ENCODE measurements around the gene TCF3.

Gene TCF3

GRCh38 chr19:1629256-1629808 lies 23.1 kb downstream of the TCF3 start:
- DNase-seq: no peak

DNA sequence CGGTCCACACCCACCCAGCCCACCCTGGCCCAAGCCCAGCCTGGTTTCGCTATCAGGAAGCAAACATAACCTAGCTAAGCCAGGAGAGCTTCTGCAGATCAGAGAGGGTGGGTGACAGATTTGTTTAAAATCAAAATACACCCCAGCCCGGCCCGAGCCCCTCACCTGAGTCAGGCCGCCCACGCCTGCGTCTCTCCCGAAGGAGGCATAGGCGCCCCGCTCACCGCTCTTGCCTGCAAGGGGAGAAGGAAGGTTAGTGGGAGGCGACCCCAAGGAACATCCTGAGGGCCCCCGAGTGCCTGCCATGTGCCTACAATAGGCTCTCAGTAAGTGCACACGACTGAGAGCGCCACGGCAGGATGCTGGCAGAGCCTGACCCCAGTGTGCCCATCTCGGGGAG lies 25.2 kb downstream of the TCF3 start:
- no peak for DNase-seq

GRCh38 chr19:1626417-1627010 lies 25.9 kb downstream of the TCF3 start:
- no peak for DNase-seq

DNA sequence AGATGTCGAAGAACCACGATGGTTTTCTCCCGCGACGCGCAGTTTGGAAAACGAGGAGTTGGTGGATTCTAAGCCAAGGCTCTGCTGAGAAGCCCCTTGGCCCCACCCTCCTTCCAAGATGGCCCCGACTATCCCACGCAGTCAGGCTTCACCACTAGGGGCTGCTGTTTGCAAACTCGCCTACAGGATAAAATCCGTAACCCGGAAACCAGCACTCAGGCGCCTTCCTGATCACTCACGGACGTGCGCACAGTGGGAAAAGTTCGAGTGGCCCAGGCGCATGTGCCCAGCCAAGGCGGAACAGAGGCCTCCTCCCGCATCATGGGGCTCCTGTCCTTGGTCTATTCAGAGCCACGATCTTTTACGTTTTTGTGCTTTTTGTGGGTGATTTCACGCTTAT lies 28.0 kb downstream of the TCF3 start:
- no peak for DNase-seq

GRCh38 chr19:1622541-1622940 lies 29.9 kb downstream of the TCF3 start:
- DNase-seq: no peak

GRCh38 chr19:1622007-1622406 lies 30.4 kb downstream of the TCF3 start:
- no peak for DNase-seq

GRCh38 chr19:1621574-1621973 lies 30.8 kb downstream of the TCF3 start:
- DNase-seq: no peak

DNA sequence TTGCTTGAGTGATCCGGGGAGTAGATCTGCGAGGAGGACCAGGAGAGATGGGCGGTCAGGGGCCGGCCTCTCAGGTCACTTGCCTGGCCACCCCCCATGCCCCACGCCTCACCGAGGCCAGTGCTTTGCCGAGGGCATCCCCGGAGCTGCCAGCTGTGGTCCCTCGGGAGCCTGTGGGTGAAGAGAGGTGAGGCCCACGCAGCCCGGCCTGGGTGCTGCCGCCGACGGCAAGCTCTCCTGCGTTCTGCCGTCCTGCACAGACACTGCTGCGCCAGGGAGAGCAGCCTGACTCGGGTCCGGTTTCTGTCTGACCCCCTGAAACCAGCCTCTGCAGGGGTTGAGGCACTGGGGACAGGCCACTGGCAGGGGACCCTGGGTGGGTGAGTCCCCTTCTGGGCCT lies 31.4 kb downstream of the TCF3 start:
- no peak for DNase-seq

DNA sequence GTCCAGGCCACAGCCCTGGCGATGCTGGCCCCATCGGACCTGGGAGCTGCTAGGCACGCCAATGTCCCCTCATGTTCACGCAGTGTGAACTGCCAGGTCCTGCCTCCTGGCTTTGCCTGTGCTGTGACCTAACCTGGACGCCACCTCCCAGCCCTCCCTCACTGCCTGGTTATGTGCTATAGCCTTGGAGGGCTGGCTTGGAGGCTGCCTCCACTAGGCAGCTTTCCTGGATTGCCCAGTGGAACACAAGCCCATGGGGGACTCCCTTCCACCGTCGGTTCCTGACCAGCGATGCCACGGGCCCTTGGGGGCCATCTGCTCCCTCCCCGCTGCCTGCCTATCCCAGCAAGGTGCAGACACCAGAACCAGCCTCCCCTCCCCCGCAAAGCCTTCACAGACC lies 31.9 kb downstream of the TCF3 start:
- DNase-seq: no peak

- DNase-seq: no peak
Measured at GRCh38 chr19:1619703-1620102, 32.7 kb downstream of the TCF3 start.

DNA sequence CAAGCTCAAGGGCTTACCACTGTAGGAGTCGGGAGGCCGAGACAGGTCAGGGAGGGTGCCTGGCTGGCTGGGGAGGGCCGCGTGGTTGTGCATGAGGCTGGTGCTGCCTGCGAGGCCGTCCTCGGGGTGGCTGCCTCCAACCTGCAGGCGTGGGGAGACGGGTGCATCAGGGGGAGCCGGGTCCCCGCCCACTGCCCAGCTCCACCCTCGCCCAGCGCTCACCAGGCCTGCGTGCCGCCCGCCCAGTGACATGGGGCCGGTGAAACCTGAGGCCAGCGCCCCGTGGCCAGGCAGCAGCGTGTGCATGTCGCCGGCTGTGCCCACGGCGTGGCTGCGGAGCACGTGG lies 33.3 kb downstream of the TCF3 start:
- DNase-seq: no peak

GRCh38 chr19:1618157-1619093 lies 34.0 kb downstream of the TCF3 start:
- no peak for DNase-seq

GRCh38 chr19:1616875-1617274 lies 35.5 kb downstream of the TCF3 start:
- DNase-seq: no peak

GRCh38 chr19:1616396-1616795 lies 36.0 kb downstream of the TCF3 start:
- DNase-seq: no peak

- no peak for DNase-seq
Measured at GRCh38 chr19:1615156-1615765, 37.2 kb downstream of the TCF3 start.

DNA sequence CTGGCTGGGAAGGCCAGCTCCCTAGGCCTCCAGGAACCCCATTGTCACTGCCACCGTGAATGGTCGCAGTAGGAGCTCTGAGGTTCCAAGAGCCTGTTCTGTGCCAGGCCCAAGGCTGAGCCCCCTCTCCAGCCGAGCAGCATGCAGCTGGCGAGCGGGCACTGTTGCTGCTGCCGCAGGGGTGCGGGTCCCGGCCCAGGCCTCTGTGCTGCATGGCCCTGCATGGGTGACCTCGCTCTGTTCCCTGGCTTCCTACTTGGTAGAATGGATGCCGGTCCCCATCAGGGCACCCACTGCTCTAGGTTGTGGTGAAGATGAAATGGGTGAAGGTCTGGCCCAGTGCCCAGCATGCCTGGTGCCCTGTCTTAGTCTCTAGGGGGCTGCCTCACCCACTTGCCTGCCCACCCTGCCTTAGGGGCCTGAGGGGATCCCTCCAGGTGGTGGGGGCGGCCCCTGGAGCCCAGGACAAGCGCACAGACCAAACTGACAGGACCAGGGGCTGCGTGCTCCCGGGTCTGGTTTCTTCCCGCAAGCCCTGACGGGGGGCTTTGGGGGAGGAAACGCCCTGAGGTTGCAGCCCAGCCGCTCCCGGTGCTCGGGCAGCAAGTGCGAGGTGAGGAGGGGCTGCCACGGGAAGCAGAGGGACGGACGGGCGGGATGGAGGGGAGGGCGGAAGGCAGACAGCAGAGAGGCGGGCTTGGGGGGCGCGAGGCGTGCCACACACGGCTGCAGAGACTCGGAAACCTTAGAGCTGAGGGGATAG lies 38.4 kb downstream of the TCF3 start:
- no peak for DNase-seq

DNA sequence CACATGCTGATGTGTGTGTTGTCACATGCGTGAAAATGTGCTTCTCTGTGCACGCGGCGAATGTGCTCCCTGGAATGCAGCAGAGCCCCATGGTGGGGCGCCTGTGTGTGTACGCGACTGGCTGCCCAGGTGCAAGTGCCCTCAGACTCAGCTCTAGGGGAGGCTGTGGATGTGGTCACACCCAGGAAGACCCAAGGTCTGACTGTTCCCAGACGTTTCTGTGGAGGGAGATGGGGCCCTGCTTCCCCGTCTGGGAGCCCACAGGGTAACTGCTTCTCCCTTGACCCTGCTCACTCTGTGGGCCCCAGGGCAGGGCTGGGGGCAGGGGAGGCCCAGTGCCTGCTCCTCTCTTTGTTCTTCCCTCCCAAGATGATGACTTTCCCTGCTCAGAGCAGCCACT lies 39.3 kb downstream of the TCF3 start:
- DNase-seq: no peak

DNA sequence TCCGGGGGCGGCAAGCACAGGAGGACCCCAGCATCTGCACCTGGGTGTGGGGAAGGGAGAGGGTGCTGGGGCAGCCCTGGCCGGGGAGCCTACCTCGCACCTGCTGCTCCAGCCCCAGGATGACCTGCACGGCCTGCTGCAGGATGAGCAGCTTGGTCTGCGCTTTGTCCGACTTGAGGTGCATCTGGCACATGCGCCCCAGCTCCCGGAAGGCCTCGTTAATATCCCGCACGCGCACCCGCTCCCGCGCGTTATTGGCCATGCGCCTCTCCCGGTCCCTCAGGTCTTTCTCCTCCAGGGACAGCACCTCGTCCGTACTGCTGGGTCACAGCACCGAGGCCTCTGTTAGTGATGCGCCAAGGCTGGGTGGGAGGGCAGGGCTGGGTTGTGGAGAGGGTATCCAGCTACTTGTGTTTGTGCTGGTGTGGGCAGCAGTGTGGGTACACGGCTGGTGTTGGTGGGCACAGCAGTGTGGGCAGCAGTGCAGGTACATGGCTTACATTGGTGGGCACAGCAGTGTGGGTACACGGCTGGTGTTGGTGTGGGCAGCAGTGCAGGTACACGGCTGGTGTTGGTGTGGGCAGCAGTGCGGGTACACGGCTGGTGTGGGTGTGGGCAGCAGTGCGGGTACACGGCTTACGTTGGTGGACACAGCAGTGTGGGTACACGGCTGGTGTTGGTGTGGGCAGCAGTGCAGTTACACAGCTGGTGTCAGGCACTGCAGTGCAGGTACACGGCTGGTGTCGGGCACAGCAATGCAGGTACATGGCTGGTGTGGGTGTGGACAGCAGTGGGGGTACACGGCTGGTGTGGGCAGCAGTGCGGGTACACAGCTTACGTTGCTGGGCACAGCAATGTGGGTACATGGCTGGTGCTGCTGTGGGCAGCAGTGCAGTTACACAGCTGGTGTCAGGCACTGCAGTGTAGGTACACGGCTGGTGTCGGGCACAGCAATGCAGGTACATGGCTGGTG lies 40.0 kb downstream of the TCF3 start:
- DNase-seq: no peak

GRCh38 chr19:1611353-1611752 lies 41.1 kb downstream of the TCF3 start:
- DNase-seq: no peak

DNA sequence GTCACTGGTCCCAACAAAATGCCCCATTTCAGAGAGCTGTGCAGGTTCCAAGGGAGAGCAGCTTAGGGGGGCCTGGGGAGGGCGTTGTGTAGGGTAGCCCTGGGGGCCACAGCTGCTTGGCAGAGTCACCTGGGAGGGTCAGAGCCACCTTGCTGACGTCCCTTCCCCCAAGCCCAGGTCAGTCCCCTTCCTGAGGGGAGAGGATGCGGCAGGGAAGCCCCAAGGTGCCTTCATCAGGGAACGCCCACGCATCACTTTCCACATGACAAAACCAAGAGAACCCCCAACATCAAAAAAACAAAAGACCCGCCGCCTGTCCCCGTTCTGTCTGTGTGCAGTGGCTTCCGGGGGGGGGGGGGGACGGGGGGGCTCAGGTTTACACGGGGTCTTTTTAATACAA lies 41.8 kb downstream of the TCF3 start:
- no peak for DNase-seq

DNA sequence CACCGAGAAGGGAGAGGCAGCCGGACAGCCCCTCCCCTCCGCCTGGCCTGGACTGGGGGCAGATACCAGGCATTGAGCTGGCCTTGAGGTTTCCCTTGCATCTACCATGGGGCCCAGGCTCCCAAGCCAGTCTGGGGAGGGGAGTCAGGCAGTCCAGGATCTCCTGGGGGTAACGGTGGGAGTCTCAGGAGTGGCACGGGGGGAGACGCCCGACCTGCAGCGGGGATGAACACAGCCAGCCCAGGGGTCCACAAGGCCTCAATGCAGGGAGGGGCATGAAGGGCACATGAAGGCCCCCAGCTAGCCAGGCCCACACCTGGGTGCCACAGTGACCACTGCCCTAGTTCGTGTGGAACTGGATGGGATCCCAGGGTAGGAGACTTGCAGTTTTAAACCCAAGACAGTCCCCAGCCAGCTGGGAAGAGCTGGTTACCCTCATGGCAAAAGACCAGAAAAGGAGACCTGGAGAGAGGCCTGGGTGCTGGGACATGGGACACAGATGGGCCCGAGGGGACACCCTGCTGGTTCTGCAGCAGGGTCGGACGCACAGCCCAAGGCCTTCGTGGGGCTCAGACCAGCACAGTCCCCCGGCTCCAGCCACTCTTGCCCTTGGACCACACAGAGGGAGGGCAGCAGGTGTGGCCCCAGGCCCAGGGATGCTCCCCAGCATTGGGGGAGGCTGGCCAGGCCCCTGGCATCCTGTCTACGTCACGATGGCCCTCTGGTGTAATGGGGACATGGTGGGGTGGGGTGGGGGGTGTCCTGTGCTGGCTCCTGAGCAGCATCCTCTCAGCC lies 42.5 kb downstream of the TCF3 start:
- DNase-seq: no peak
